SK-N-SH (cell line): ENCODE data around the gene SLC35D2. TPM values are rescaled to one million over a fixed set of nuclear protein-coding genes. Genes with fewer than 3 reads are reported as not detected.
A peak's percentile ranks its signal among the peaks of the same experiment; 100 is the strongest.

Source experiments
- CTCF ChIA-PET: fragments of 300-600, 350-600 bp; formaldehyde crosslinking; extraction: SDS; loops from one replicate; lab custom pipeline; 2021; lab: Yijun Ruan, JAX
- POLR2A ChIA-PET: fragments of 350-600 bp; sonication (Branson Sonifier 250); formaldehyde crosslinking; extraction: SDS; loops from one replicate; lab custom pipeline; 2020; ENCODE audit warnings: antibody characterized with exemption, inconsistent platforms; lab: Yijun Ruan, JAX
- DNase-seq: peaks from one replicate; pipeline ENCODE4 v3.0.0; 2012
- H2AFZ ChIP-seq: fragments of 200-600 bp; sonication (generic); 2 replicates; pipeline ENCODE4 v1.8.1; 2016; ENCODE audit warnings: antibody characterized with exemption, mild to moderate bottlenecking, low read depth
- H3F3A ChIP-seq: fragments of 200-600 bp; sonication (generic); replicated peaks from 2 replicates; pipeline ENCODE3; 2016; ENCODE audit warnings: antibody characterized with exemption, mild to moderate bottlenecking; ENCODE audit not compliant: insufficient read depth
- H3K27ac ChIP-seq, 2 experiments: fragments of 200-500 bp in 1 of 2; fragments of 200-600 bp in 1 of 2; sonication (Bioruptor generic) in 1 of 2; sonication (generic), shearing (Covaris generic) in 1 of 2; 2 replicates each; pipeline versions ENCODE4 v1.5.1 to v1.6.1; 2014 to 2016; ENCODE audit warnings: low read depth in 2 of 2, inconsistent platforms in 1 of 2, low read length in 1 of 2, mild to moderate bottlenecking in 1 of 2, mixed read lengths in 1 of 2
- H3K27me3 ChIP-seq: fragments of 200-600 bp; sonication (generic), shearing (Covaris generic); 2 replicates; pipeline ENCODE4 v1.6.1; 2016; ENCODE audit warnings: mixed run types; ENCODE audit not compliant: insufficient read depth
- H3K36me3 ChIP-seq, 2 experiments: fragments of 200-500 bp in 1 of 2; fragments of 200-600 bp in 1 of 2; sonication (Bioruptor generic) in 1 of 2; sonication (generic) in 1 of 2; replicated peaks in 1 of 2; 2 replicates each; pipeline versions ENCODE3 to v1.5.1; 2014 to 2016; ENCODE audit warnings: low read length in 1 of 2, mild to moderate bottlenecking in 1 of 2; ENCODE audit not compliant: insufficient read depth in 2 of 2, control insufficient read depth in 1 of 2
- H3K4me1 ChIP-seq, 2 experiments: fragments of 200-500 bp in 1 of 2; fragments of 200-600 bp in 1 of 2; sonication (Bioruptor generic) in 1 of 2; sonication (generic), shearing (Covaris generic) in 1 of 2; 2 replicates each; pipeline versions ENCODE4 v1.5.1 to v1.6.1; 2014 to 2016; ENCODE audit warnings: low read depth in 1 of 2, low read length in 1 of 2, mixed run types in 1 of 2; ENCODE audit not compliant: insufficient read depth in 2 of 2, control insufficient read depth in 1 of 2
- H3K4me2 ChIP-seq: fragments of 200-600 bp; sonication (generic), shearing (Covaris generic); 2 replicates; pipeline ENCODE4 v1.6.1; 2017; ENCODE audit warnings: mixed run types
- H3K4me3 ChIP-seq, 2 experiments: fragments of 200-500 bp in 1 of 2; fragments of 200-600 bp in 1 of 2; sonication (Bioruptor generic) in 1 of 2; sonication (generic), shearing (Covaris generic) in 1 of 2; 2 replicates each; pipeline versions ENCODE4 v1.5.1 to v1.8.1; 2014 to 2016; ENCODE audit warnings: low read depth in 2 of 2, inconsistent platforms in 1 of 2, low read length in 1 of 2, mild to moderate bottlenecking in 1 of 2, mixed read lengths in 1 of 2, moderate library complexity in 1 of 2
- H3K79me2 ChIP-seq: fragments of 200-600 bp; sonication (generic); 2 replicates; pipeline ENCODE4 v1.8.1; 2017; ENCODE audit warnings: mild to moderate bottlenecking; ENCODE audit not compliant: insufficient read depth
- H3K9ac ChIP-seq: fragments of 200-600 bp; sonication (generic); 2 replicates; pipeline ENCODE4 v1.6.1; 2017; ENCODE audit warnings: mixed run types
- H3K9me2 ChIP-seq: fragments of 200-600 bp; sonication (generic); 2 replicates; pipeline ENCODE4 v1.6.1; 2017; ENCODE audit warnings: mixed run types
- H3K9me3 ChIP-seq: fragments of 200-600 bp; sonication (generic); 2 replicates; pipeline ENCODE4 v1.6.1; 2017; ENCODE audit warnings: mixed run types, mild to moderate bottlenecking, moderate library complexity
- H4K20me1 ChIP-seq: fragments of 200-600 bp; sonication (generic); 2 replicates; pipeline ENCODE4 v1.6.1; 2017; ENCODE audit warnings: mild to moderate bottlenecking, mixed run types; ENCODE audit not compliant: insufficient read depth
- CHD2 ChIP-seq: fragments of 150-350 bp; IDR thresholded peaks from 2 replicates; pipeline ENCODE4 v1.6.1; 2018; ENCODE audit warnings: low read length; ENCODE audit not compliant: partially characterized antibody
- ELF1 ChIP-seq: IDR thresholded peaks from 2 replicates; pipeline ENCODE4 v1.4.0; 2012
- GATA2 ChIP-seq: sonication (generic); formaldehyde crosslinking; IDR thresholded peaks from 2 replicates; pipeline ENCODE4 v1.5.0; 2020; ENCODE audit warnings: mild to moderate bottlenecking, missing genetic modification reagents
- JUND ChIP-seq: IDR thresholded peaks from 2 replicates; pipeline ENCODE4 v1.4.0; 2012
- NRF1 ChIP-seq: IDR thresholded peaks from 2 replicates; pipeline ENCODE4 v1.6.1; 2012; ENCODE audit warnings: low read depth, mild to moderate bottlenecking, low read length
- POLR2AphosphoS5 ChIP-seq: IDR thresholded peaks from 2 replicates; pipeline ENCODE4 v1.6.1; 2012; ENCODE audit warnings: low read depth, low read length
- RAD21 ChIP-seq: IDR thresholded peaks from 2 replicates; pipeline ENCODE4 v1.6.1; 2012; ENCODE audit warnings: mild to moderate bottlenecking, low read length
- RCOR1 ChIP-seq: fragments of 150-350 bp; IDR thresholded peaks from 2 replicates; pipeline ENCODE4 v1.6.1; 2017; ENCODE audit warnings: antibody characterized with exemption, low read length
- RXRA ChIP-seq: IDR thresholded peaks from 2 replicates; pipeline ENCODE4 v1.4.0; 2012; ENCODE audit warnings: low read depth, mild to moderate bottlenecking, borderline replicate concordance
- SMC3 ChIP-seq: IDR thresholded peaks from 2 replicates; pipeline ENCODE4 v1.6.1; 2012; ENCODE audit warnings: low read depth, low read length, improper control_type of control experiment
- TAF1 ChIP-seq: IDR thresholded peaks from 2 replicates; pipeline ENCODE4 v1.6.1; 2012; ENCODE audit warnings: low read depth, mild to moderate bottlenecking, low read length, moderate library complexity, borderline replicate concordance
- USF2 ChIP-seq: fragments of 150-350 bp; IDR thresholded peaks from 2 replicates; pipeline ENCODE4 v1.6.1; 2017; ENCODE audit warnings: antibody characterized with exemption, low read length, low read depth, borderline replicate concordance
- YY1 ChIP-seq: IDR thresholded peaks from 2 replicates; pipeline ENCODE4 v1.4.0; 2012; ENCODE audit warnings: low read depth, mild to moderate bottlenecking
- WGBS: methylation state at CpG from one replicate; pipeline ENCODE4 v1.1.6; 2017; ENCODE audit warnings: low lambda C conversion rate; 5-methylcytosine and 5-hydroxymethylcytosine counted together
- polyA plus RNA-seq, 3 experiments: library from polyadenylated mRNA; depleted of rRNA; stranded (reverse); fragments of >200 nt; gene quantifications; 2 replicates each; pipeline ENCODE4 v1.2.3, GENCODE V29; 2012
- TF ChIP-seq, protein P1 (sequence below): IDR thresholded peaks from 2 replicates; pipeline ENCODE4; 2012
- TF ChIP-seq, protein P2 (sequence below): fragments of 150-350 bp; IDR thresholded peaks from 2 replicates; pipeline ENCODE4 v1.6.1; 2016; ENCODE audit warnings: mild to moderate bottlenecking, low read depth, low read length
- TF ChIP-seq, protein P3 (sequence below): IDR thresholded peaks from 2 replicates; pipeline ENCODE4 v1.6.1; 2012; ENCODE audit warnings: mild to moderate bottlenecking, low read depth, low read length, moderate library complexity
- TF ChIP-seq, protein P4 (sequence below): IDR thresholded peaks from 2 replicates; pipeline ENCODE4 v1.4.0; 2012; ENCODE audit warnings: low read depth, borderline replicate concordance

The SLC35D2 gene
- polyA plus RNA-seq, 1 of the 3 experiments (the other 2 are of a cell fraction), result 26.1 TPM

DNA sequence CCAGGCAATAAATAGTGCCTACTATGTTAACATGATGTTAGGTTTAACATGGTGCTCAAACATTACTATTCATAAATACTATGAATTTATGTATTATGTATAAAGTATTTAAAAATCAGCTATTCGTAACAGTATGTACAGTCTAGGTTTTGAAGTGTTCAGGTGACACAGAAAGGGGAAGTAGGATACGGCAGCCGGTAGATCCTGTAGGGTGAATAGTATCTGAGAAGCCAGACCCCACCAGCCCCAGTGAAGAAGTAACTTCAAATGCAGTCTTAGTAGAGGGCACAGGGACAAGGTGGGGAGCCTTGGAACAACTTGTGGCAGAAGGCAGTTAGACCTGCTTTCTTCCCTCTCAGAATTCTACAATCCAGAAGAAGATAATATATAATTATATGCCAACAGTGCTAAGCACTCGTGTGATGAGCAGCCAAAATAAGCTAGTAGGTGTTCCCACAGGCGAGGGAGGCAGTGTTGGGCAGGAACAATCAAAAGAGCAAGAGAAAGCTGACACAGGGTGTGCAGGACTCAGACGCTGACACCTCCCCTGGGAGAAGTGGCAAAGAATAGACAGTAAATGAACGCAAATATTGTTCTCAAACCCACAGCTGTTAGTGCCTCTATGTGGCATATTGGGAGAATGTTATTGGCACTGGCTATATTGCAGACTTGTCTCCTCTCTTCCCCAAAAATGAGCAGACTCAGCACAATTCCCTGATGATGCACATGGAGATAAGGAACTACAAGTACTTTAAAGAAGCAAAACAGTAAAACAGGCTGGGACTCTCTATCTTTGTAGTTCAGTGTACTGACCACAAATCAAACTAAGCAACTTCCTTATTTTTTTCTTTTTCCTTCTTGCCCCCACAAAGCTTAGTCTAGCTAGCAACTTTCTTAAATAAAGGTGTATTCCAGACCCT, 30.1 kb upstream of the SLC35D2 start:
- POLR2A ChIA-PET, result interaction anchor here (0.9 to 1.2 kb wide), 2 partner anchors 34 to 36 kb away, joined by 3 read pairs; partner anchors contain the start of gene HABP4
- H3K36me3 ChIP-seq, result no peaks in the 10 kb centered on the region
- no peak overlapping the region for H3K4me2 ChIP-seq
- peak overlapping the region in 1 of 2 experiments; percentile 14; a peak in 1 of 4 replicates for H3K27ac ChIP-seq
- TF ChIP-seq, protein P1, sequence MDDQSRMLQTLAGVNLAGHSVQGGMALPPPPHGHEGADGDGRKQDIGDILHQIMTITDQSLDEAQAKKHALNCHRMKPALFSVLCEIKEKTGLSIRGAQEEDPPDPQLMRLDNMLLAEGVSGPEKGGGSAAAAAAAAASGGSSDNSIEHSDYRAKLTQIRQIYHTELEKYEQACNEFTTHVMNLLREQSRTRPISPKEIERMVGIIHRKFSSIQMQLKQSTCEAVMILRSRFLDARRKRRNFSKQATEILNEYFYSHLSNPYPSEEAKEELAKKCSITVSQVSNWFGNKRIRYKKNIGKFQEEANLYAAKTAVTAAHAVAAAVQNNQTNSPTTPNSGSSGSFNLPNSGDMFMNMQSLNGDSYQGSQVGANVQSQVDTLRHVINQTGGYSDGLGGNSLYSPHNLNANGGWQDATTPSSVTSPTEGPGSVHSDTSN, result no peak
- no peak for TF ChIP-seq RAD21
- TF ChIP-seq POLR2AphosphoS5, result no peak
- no peak for TF ChIP-seq USF2
- TF ChIP-seq YY1, result no peak
- TF ChIP-seq GATA2, result no peak
- no peak for TF ChIP-seq TAF1
- no peak for TF ChIP-seq RCOR1
- no peak for TF ChIP-seq NRF1
- TF ChIP-seq, protein P2, sequence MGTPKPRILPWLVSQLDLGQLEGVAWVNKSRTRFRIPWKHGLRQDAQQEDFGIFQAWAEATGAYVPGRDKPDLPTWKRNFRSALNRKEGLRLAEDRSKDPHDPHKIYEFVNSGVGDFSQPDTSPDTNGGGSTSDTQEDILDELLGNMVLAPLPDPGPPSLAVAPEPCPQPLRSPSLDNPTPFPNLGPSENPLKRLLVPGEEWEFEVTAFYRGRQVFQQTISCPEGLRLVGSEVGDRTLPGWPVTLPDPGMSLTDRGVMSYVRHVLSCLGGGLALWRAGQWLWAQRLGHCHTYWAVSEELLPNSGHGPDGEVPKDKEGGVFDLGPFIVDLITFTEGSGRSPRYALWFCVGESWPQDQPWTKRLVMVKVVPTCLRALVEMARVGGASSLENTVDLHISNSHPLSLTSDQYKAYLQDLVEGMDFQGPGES, result no peak
- TF ChIP-seq, protein P3, sequence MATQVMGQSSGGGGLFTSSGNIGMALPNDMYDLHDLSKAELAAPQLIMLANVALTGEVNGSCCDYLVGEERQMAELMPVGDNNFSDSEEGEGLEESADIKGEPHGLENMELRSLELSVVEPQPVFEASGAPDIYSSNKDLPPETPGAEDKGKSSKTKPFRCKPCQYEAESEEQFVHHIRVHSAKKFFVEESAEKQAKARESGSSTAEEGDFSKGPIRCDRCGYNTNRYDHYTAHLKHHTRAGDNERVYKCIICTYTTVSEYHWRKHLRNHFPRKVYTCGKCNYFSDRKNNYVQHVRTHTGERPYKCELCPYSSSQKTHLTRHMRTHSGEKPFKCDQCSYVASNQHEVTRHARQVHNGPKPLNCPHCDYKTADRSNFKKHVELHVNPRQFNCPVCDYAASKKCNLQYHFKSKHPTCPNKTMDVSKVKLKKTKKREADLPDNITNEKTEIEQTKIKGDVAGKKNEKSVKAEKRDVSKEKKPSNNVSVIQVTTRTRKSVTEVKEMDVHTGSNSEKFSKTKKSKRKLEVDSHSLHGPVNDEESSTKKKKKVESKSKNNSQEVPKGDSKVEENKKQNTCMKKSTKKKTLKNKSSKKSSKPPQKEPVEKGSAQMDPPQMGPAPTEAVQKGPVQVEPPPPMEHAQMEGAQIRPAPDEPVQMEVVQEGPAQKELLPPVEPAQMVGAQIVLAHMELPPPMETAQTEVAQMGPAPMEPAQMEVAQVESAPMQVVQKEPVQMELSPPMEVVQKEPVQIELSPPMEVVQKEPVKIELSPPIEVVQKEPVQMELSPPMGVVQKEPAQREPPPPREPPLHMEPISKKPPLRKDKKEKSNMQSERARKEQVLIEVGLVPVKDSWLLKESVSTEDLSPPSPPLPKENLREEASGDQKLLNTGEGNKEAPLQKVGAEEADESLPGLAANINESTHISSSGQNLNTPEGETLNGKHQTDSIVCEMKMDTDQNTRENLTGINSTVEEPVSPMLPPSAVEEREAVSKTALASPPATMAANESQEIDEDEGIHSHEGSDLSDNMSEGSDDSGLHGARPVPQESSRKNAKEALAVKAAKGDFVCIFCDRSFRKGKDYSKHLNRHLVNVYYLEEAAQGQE, result no peak
- no peak for TF ChIP-seq SMC3
- no peak for TF ChIP-seq CHD2
- TF ChIP-seq, protein P4, sequence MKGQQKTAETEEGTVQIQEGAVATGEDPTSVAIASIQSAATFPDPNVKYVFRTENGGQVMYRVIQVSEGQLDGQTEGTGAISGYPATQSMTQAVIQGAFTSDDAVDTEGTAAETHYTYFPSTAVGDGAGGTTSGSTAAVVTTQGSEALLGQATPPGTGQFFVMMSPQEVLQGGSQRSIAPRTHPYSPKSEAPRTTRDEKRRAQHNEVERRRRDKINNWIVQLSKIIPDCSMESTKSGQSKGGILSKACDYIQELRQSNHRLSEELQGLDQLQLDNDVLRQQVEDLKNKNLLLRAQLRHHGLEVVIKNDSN, result no peak
- no peak for TF ChIP-seq JUND
- no peak for TF ChIP-seq ELF1
- TF ChIP-seq RXRA, result no peak
- H3K9me3 ChIP-seq, result no peaks in the 10 kb centered on the region
- H3K9me2 ChIP-seq, result no peaks in the 10 kb centered on the region
- H3F3A ChIP-seq, result peaks cover 8% of the 10 kb centered on the region
- no peak overlapping the region for H3K9ac ChIP-seq
- no peaks in the 10 kb centered on the region for H4K20me1 ChIP-seq
- no peak overlapping the region for H3K4me3 ChIP-seq
- H2AFZ ChIP-seq, result peak overlapping the region; percentile 23; the same call in 1 of the 2 replicates
- H3K79me2 ChIP-seq, result peaks cover 84% of the 10 kb centered on the region
- CTCF ChIA-PET, result interaction anchor here (1.0 to 3.2 kb wide), 4 partner anchors 31 to 86 kb away, joined by 3 to 9 read pairs (median 3); no protein-coding TSS in a partner anchor
- H3K4me1 ChIP-seq, result peaks cover 0 to 8% of the 10 kb centered on the region in 2 experiments; a peak in 2 of 4 replicates
- no peaks in the 10 kb centered on the region for H3K27me3 ChIP-seq
- 88% methylated on average over 7 of the region's 7 CpGs for WGBS
- DNase-seq, result no peak
